ENCODE results near the gene ADAMTS2.

Gene ADAMTS2

GRCh38 chr5:179347581-179347980, 2.3 kb upstream of the ADAMTS2 start:
- no peaks in the 10 kb centered on the region for H3K9me3 ChIP-seq (ENCODE audit: control insufficient read depth, insufficient read depth, low read length)
- H3K9ac ChIP-seq (ENCODE audit: low read depth, low read length): no peak overlapping the region
- H3K4me3 ChIP-seq (ENCODE audit: low read depth, low read length): no peak overlapping the region
- H3K27me3 ChIP-seq (ENCODE audit: control insufficient read depth, insufficient read depth, low read length): peaks cover 43% of the 10 kb centered on the region
- H3K4me1 ChIP-seq (ENCODE audit: control insufficient read depth, insufficient read depth, low read length): peaks cover 5% of the 10 kb centered on the region
- no peaks in the 10 kb centered on the region for H3K36me3 ChIP-seq (ENCODE audit: control insufficient read depth, insufficient read depth, low read length)

- Histone ChIP-seq H3K4me3 (ENCODE audit: low read depth, low read length) (no peak overlapping the region), H3K9me3 (ENCODE audit: control insufficient read depth, insufficient read depth, low read length) (no peaks in the 10 kb centered on the region), H3K36me3 (ENCODE audit: control insufficient read depth, insufficient read depth, low read length) (no peaks in the 10 kb centered on the region), H3K4me1 (ENCODE audit: control insufficient read depth, insufficient read depth, low read length) (peaks cover 5% of the 10 kb centered on the region), H3K27me3 (ENCODE audit: control insufficient read depth, insufficient read depth, low read length) (peaks cover 50% of the 10 kb centered on the region), H3K9ac (ENCODE audit: low read depth, low read length) (no peak overlapping the region)
Observed at GRCh38 chr5:179346875-179347274, 1.6 kb upstream of the ADAMTS2 start.

- Histone ChIP-seq H3K9ac (ENCODE audit: low read depth, low read length) (no peak overlapping the region), H3K9me3 (ENCODE audit: control insufficient read depth, insufficient read depth, low read length) (no peaks in the 10 kb centered on the region), H3K36me3 (ENCODE audit: control insufficient read depth, insufficient read depth, low read length) (no peaks in the 10 kb centered on the region), H3K4me3 (ENCODE audit: low read depth, low read length) (no peak overlapping the region), H3K27me3 (ENCODE audit: control insufficient read depth, insufficient read depth, low read length) (peaks cover 50% of the 10 kb centered on the region), H3K4me1 (ENCODE audit: control insufficient read depth, insufficient read depth, low read length) (peaks cover 5% of the 10 kb centered on the region)
Observed at GRCh38 chr5:179346401-179346800, 1.1 kb upstream of the ADAMTS2 start.

GRCh38 chr5:179345183-179345432, 153 bp downstream of the ADAMTS2 start:
- Histone ChIP-seq H3K36me3 (ENCODE audit: control insufficient read depth, insufficient read depth, low read length) (no peaks in the 10 kb centered on the region), H3K4me1 (ENCODE audit: control insufficient read depth, insufficient read depth, low read length) (peaks cover 5% of the 10 kb centered on the region), H3K9me3 (ENCODE audit: control insufficient read depth, insufficient read depth, low read length) (no peaks in the 10 kb centered on the region), H3K27me3 (ENCODE audit: control insufficient read depth, insufficient read depth, low read length) (peaks cover 50% of the 10 kb centered on the region), H3K4me3 (ENCODE audit: low read depth, low read length) (no peak overlapping the region), H3K9ac (ENCODE audit: low read depth, low read length) (no peak overlapping the region)

DNA sequence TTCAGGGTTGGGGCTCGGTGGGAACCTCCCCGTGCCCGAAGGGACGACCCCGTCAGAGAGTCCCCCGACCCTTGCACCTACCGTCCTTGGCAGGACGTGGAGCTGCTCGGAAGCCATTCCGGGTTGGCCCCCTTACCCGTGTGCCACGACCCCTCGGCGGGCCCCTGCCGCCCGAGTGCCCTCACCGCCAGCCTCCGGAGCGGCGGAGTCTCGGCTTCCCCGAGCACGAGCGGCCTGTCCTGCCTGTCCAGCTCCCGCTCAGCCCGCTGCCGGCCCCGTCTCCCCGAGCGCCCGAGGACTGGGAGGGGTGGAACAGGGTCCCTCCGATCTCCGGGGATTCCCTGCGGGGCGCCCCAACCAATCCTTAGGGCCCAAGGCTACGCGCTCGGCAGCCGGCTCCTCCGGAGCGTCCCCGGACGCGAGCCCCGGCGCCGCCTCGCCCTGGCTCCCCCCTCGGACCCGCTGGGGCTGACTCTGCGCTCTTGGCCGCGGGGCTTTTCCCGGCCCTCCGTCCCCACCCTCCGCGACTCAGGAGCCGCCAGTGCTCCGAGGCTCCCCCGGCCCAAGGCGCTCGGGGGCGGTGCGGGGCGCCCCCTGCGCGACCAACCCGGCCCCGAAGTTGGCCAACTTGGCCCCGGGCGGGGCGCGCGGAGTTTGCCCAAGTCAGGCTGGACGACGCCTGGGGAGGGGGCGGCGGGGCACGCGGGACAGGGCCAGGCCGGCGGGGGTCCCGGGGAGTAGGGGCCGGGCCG, 654 bp downstream of the ADAMTS2 start:
- Histone ChIP-seq H3K4me3 (ENCODE audit: low read depth, low read length) (peak overlapping the region; percentile 70), H3K9ac (ENCODE audit: low read depth, low read length) (peak overlapping the region; percentile 12), H3K36me3 (ENCODE audit: control insufficient read depth, insufficient read depth, low read length) (no peaks in the 10 kb centered on the region), H3K9me3 (ENCODE audit: control insufficient read depth, insufficient read depth, low read length) (no peaks in the 10 kb centered on the region), H3K27me3 (ENCODE audit: control insufficient read depth, insufficient read depth, low read length) (peaks cover 50% of the 10 kb centered on the region), H3K4me1 (ENCODE audit: control insufficient read depth, insufficient read depth, low read length) (peaks cover 5% of the 10 kb centered on the region)

- no peaks in the 10 kb centered on the region for H3K9me3 ChIP-seq (ENCODE audit: control insufficient read depth, insufficient read depth, low read length)
- no peaks in the 10 kb centered on the region for H3K36me3 ChIP-seq (ENCODE audit: control insufficient read depth, insufficient read depth, low read length)
- peaks cover 48% of the 10 kb centered on the region for H3K27me3 ChIP-seq (ENCODE audit: control insufficient read depth, insufficient read depth, low read length)
- H3K4me3 ChIP-seq (ENCODE audit: low read depth, low read length): peak overlapping the region; percentile 70
- peaks cover 5% of the 10 kb centered on the region for H3K4me1 ChIP-seq (ENCODE audit: control insufficient read depth, insufficient read depth, low read length)
- peak overlapping the region; percentile 16 for H3K9ac ChIP-seq (ENCODE audit: low read depth, low read length)
Observed at GRCh38 chr5:179343719-179344430, 1.4 kb downstream of the ADAMTS2 start.

GRCh38 chr5:179343021-179343718, 2.1 kb downstream of the ADAMTS2 start:
- H3K9me3 ChIP-seq (ENCODE audit: control insufficient read depth, insufficient read depth, low read length): no peaks in the 10 kb centered on the region
- peaks cover 44% of the 10 kb centered on the region for H3K27me3 ChIP-seq (ENCODE audit: control insufficient read depth, insufficient read depth, low read length)
- peak overlapping the region; percentile 70 for H3K4me3 ChIP-seq (ENCODE audit: low read depth, low read length)
- peak overlapping the region; percentile 16 for H3K9ac ChIP-seq (ENCODE audit: low read depth, low read length)
- peaks cover 5% of the 10 kb centered on the region for H3K4me1 ChIP-seq (ENCODE audit: control insufficient read depth, insufficient read depth, low read length)
- no peaks in the 10 kb centered on the region for H3K36me3 ChIP-seq (ENCODE audit: control insufficient read depth, insufficient read depth, low read length)

DNA sequence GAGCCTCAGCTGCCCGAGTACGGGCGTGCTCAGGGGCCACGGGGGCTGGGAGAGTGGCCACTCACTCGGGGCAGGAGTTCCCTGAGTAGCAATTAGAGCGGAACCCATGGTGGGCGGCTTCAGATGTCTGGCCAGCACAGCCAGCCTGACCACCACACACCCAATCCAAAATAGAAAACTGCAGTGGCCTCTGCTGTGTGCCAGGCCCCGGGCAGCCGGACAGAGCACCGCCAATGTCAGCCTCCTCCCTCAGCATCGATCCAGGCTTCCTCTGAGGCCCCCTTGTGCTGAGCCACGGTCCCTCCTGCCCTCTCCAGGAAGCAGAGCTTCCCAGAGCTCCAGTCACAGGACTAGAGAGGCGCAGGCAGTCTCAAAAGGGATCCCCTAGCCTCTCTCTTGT, 2.7 kb downstream of the ADAMTS2 start:
- Histone ChIP-seq H3K9ac (ENCODE audit: low read depth, low read length) (no peak overlapping the region), H3K36me3 (ENCODE audit: control insufficient read depth, insufficient read depth, low read length) (no peaks in the 10 kb centered on the region), H3K9me3 (ENCODE audit: control insufficient read depth, insufficient read depth, low read length) (no peaks in the 10 kb centered on the region), H3K4me3 (ENCODE audit: low read depth, low read length) (peak overlapping the region; percentile 70), H3K4me1 (ENCODE audit: control insufficient read depth, insufficient read depth, low read length) (peaks cover 5% of the 10 kb centered on the region), H3K27me3 (ENCODE audit: control insufficient read depth, insufficient read depth, low read length) (peaks cover 41% of the 10 kb centered on the region)

DNA sequence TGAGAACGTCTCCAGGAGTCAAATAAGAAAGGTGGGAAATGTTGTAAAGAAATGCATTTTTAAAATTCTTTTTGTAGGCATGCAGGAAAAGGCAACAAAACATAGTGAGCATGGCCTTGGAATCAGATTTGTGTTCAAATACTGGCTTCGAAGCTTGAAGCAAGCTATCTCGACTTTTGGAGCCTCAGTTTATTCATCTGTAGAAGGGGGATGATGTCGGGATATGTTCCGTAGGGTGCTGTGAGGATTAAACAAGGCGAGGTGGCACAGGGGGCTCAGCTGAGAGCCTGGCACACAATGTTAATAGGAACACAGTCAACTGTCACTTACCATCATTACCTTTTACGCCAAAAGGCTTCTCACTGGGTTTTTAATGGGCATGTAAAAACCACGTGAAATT, 4.8 kb downstream of the ADAMTS2 start:
- Histone ChIP-seq H3K27me3 (ENCODE audit: control insufficient read depth, insufficient read depth, low read length) (peaks cover 22% of the 10 kb centered on the region), H3K4me3 (ENCODE audit: low read depth, low read length) (no peak overlapping the region), H3K4me1 (ENCODE audit: control insufficient read depth, insufficient read depth, low read length) (peaks cover 5% of the 10 kb centered on the region), H3K9ac (ENCODE audit: low read depth, low read length) (no peak overlapping the region), H3K9me3 (ENCODE audit: control insufficient read depth, insufficient read depth, low read length) (no peaks in the 10 kb centered on the region), H3K36me3 (ENCODE audit: control insufficient read depth, insufficient read depth, low read length) (no peaks in the 10 kb centered on the region)

DNA sequence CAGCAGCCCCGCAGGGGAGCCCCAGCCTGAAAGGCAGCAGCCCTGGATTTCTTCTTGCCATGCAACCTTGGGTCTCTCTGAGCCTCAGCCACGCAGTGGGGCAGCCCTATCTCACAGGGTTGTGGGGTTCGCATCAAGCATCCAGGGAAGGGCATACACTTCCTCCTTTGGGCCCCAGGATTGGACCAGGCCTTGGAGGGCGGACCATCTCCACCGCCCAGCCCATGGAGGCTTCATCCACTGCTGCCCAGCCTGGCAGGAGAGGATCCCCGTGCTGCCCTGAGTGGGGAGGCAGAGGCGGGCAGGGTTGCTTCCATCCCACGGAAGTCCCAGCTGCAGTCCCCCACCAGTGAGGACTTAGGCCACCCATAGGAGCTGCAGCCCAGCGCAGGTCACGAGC, 5.3 kb downstream of the ADAMTS2 start:
- H3K36me3 ChIP-seq (ENCODE audit: control insufficient read depth, insufficient read depth, low read length): no peaks in the 10 kb centered on the region
- no peak overlapping the region for H3K4me3 ChIP-seq (ENCODE audit: low read depth, low read length)
- no peaks in the 10 kb centered on the region for H3K9me3 ChIP-seq (ENCODE audit: control insufficient read depth, insufficient read depth, low read length)
- H3K9ac ChIP-seq (ENCODE audit: low read depth, low read length): no peak overlapping the region
- peaks cover 22% of the 10 kb centered on the region for H3K27me3 ChIP-seq (ENCODE audit: control insufficient read depth, insufficient read depth, low read length)
- H3K4me1 ChIP-seq (ENCODE audit: control insufficient read depth, insufficient read depth, low read length): peaks cover 5% of the 10 kb centered on the region

- Histone ChIP-seq H3K36me3 (ENCODE audit: control insufficient read depth, insufficient read depth, low read length) (no peaks in the 10 kb centered on the region), H3K9ac (ENCODE audit: low read depth, low read length) (no peak overlapping the region), H3K27me3 (ENCODE audit: control insufficient read depth, insufficient read depth, low read length) (peaks cover 20% of the 10 kb centered on the region), H3K4me3 (ENCODE audit: low read depth, low read length) (no peak overlapping the region), H3K9me3 (ENCODE audit: control insufficient read depth, insufficient read depth, low read length) (no peaks in the 10 kb centered on the region), H3K4me1 (ENCODE audit: control insufficient read depth, insufficient read depth, low read length) (peaks cover 5% of the 10 kb centered on the region)
Observed at GRCh38 chr5:179339081-179339480, 6.2 kb downstream of the ADAMTS2 start.
